Germinal center (tissue), 1 donor: ENCODE data around the gene MRRF.
"Not testable (repeated sequence)": the region's sequence is repeated elsewhere in the genome, so short reads cannot be mapped to it uniquely, and the experiment has no call there.

Source experiments
- DNase-seq: peaks from one replicate; pipeline ENCODE4 v3.0.0; 2012; ENCODE audit warnings: mixed read lengths, low spot score

Gene MRRF

DNA sequence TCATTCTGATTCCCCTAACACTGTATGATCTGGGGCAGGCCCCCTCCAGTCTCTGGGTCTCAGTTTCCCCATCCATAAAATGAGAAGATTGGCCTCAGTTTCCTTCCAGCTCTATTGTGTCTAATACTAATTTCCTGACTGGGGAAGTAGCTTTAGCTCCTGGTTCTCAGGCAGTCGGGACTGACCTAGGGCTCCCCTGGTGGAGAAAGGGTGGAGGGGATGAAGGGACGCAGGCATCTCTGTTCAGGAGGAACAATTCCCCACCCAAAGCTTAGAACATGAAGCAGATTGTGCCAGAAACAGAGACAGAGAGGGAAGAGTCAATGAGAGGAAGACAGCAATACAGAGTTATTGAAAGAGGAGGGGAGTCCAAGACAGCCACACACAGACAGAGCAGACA lies 91.9 kb downstream of the MRRF start:
- DNase-seq: no peak

- no peak for DNase-seq
Observed at GRCh38 chr9:122360891-122361290, 96.2 kb downstream of the MRRF start.

- not testable (repeated sequence) for DNase-seq
Observed at GRCh38 chr9:122363131-122363530, 98.4 kb downstream of the MRRF start.

GRCh38 chr9:122364117-122364782 lies 99.6 kb downstream of the MRRF start:
- DNase-seq: no peak

- DNase-seq: no peak
Observed at GRCh38 chr9:122364783-122365150, 100.1 kb downstream of the MRRF start.

DNA sequence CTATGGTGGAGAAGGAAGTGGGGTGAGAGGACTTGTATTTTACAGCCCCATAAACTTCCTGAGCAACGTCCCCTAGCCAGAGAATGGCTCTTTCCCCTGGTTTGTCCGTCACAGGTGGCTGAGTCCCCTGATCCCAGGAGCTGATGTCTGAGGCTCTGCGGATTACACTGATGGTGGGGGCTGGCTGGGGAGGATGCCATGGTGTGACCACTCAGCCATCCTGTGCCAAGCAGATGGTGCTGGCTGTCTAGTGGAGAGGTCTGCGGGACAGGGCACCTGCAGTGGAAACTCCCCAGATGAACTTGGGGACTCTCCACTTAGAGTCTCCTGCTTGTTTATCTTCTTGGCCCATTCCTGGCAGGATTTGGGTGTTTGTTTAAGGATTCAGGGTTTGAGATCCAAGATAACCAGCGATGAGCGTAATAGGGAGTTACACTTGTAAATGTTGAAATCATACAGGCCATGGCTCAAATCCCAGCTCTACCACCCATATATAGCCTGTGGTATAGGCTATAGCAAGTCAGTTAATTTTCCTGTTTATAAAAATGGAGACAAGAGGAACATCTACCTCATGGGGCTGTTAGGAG lies 101.5 kb downstream of the MRRF start:
- DNase-seq: no peak

- no peak for DNase-seq
Observed at GRCh38 chr9:122367065-122367464, 102.4 kb downstream of the MRRF start.

DNA sequence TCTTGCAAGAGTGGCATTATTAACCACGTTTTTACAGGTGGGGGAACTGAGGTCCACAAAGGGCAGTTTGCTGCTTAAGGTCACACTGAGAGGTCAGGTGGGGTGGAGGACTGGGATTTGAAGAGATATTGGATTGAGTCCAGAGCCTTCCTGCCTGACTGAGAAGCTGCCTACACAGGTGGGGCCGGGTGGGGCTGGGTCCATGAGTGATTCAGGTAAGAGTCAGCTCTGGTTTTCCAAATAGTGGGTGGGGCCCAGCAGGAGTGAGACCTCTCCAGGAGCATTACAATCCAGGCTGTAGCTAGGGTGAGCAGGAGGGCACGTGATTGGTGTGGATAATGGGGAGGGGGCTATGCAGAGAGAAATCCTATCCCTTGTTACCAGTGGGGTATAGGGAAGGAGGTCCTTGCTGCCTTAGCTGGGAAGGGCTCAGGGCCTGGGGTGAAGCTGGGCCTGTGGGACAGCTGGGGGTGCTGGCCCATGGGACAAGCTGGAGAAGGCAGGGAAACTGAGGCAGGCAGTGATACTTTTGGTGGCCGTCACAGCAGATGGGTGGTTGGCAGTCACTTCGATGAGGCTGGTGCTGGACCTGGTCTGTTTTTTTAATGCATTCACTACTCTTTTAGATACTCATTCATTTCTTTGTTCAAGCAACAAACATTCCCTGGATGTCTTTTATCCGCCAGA lies 103.2 kb downstream of the MRRF start:
- no peak for DNase-seq

DNA sequence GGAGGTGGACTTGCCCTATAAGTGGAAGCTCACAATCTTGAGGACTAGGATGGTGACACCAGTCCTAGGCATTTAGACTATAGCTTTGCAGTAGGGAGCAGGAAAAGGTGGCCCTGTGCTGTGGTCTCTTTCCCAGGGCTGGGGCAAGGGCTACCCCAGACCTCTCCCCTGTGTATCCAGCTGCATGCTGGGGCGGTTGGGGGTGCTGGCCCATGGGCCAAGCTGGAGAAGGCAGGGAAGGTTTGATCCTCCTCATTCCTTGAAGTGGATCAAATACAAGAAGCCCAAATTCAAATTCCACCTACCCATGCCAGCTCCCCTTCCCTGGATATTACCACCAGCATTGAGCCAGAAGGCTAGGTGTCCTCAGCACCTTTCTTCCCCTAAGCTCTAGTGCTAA lies 104.0 kb downstream of the MRRF start:
- no peak for DNase-seq

GRCh38 chr9:122370303-122370702 lies 105.6 kb downstream of the MRRF start:
- DNase-seq: peak; percentile 50

- peak; percentile 63 for DNase-seq
Observed at GRCh38 chr9:122370869-122371755, 106.4 kb downstream of the MRRF start, which contains the start of gene PTGS1. TSS of gene PTGS1 (plus strand) at chr9:122371024. CDS start at chr9:122371085, 61 bp downstream.

DNA sequence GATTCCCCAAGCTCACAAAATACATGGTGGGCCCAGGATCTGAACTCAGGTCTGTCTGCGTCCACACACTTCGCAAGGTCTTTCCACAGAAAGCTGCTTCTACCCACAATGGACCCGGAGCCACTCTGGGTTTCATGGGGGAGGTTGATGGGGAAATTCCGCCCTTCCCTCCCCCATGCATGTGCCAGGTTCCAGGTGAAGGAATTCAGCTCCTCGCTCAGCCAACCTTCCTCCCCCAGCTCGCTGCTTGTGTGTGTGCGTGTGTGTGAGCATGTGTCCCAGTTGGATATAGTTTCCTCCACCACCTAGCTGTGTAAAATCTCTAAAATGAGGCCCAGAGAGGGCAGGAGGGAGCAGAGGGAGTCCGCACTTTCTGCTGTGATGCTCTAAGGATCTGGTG lies 107.2 kb downstream of the MRRF start:
- no peak for DNase-seq

DNA sequence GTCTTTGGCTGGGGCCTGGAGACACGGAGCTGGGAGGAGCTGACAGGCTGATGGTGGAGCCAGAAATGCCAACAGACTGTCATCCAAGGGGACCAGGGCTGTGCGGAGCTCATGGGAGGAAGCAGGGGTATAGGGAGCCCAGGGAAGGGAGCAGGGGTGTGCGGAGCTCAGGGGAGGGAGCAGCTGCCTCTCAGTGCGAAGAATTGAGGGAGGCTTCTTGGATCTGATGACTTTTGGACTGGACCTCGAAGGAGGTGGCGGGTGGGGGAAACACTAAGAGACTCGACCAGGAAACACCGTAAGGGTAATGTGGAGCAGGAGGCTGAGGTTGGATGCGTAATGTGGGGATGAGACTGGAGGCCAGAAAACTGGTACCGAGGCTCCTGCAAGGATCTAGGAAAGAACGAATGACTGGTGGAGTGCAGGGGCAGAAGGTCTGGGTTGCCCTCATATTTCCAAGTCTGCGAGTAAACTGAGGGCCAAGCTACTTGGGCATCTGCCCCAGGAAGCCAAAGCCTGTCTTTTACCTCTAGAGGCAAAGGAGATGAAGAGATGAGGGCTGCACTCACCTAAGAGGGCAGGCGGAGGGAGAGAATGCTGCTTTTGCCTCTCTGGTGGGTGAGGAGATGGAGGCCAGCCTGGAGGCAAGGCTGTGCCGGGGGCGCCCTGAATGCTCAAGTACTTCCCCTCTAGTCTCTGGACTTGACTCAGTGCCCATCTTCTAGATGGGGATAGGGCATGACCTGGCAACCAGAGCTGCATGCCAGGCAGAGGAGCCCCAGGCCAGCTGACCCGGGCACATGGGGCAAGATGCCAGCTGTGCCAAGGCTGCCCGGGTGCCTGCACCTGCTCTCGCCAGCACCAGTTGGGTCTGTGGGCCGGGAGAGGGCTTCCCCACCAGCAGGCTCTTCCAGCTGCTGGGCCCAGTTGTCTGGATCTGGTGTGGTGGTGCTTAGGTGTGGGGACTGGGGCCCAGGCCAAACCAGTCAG lies 108.5 kb downstream of the MRRF start:
- DNase-seq: no peak

DNA sequence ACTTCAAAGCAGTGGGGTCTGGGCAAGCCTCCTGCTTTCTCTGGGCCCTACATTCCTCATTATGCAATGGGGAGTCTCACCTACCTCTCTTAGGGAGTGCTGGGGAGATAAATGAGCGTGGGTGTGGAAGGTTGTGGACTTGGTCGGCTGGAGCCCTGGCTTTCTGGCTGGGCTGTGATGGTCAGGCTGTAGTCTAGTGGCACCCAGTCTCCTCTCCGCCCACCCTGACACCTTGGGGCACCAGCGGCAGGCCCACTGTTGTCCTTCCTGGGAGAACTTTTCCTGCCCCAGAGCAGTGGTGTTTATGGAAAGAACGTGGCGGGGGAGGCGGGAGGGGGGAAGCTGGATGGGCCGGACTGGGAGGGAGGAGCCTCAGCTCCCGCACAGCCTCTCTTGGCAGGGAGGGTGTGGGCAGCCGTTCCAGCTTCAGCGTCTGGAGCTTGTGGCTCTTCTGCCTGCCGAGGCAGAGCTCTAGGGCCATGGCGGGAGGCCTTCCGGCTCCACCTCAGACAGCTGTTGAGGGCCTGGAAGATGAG lies 110.3 kb downstream of the MRRF start:
- DNase-seq: no peak

DNA sequence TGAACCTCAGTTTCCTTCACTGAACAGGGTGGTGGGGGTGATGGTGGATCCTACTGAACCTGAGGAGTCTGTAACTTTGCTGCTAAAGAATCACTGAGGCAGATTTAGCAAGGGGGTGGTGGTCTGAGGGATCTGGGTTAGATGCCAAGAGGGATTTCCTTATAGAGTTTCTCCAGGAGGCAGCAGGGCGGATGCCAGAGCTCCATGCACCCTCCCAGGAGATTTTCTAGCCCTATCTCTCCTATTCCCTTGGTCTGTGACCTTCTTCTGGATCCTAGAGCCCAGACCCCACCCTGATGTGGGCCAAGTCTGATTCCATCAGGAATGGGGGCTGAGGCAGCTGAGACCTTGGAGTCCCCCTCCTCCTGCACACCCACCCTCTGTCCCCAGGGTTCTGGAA lies 112.1 kb downstream of the MRRF start:
- DNase-seq: no peak

GRCh38 chr9:122377241-122378164 lies 112.8 kb downstream of the MRRF start:
- DNase-seq: no peak

- no peak for DNase-seq
Observed at GRCh38 chr9:122378236-122378635, 113.6 kb downstream of the MRRF start.

GRCh38 chr9:122379340-122379739 lies 114.7 kb downstream of the MRRF start:
- DNase-seq: no peak

GRCh38 chr9:122380293-122380692 lies 115.6 kb downstream of the MRRF start:
- DNase-seq: no peak
